ENCODE measurements around the gene VARS2.

DNA sequence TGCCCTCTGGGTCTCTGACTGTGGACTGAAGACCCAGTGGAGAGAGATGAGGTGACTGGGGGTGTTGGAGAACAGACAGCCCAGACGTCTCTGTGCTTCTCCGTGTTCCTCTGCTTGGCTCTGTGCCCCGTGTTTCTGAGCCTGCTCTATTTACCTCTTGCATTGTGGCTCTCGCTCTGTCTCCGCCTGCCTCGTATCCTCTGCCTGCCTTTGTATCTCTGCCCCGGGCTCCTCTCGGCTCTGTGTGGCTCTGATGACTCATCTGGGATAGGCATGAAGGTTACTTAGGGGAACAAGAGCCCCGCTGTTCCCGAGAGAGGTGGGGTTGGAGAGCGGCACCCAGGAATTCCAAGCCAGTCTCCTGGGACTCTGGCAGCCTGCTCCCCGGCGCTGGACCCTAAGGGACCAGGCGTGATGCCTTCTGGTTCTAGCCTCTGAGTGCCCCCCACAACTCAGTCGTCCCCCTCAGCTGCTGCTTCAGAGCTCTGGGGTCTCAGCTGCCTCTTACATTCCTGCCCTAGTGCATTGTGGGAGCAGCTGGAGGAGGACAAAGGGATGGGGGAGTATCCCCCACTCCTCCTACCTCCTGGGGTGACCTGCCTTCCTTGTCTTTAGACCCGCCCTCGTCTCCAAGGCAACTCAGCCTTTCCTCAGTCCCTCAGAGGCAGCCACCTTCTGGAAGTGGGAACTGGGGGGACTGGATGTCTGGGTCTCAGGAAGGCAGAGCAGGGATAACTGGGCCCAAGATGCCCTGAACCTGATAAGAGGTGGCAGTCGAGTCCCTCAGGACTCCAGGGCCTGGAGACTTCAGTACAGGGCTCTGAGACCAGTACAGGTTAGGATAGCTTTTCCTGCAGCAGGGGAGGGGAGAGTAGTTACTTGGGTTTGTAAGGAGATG lies 27.8 kb upstream of the VARS2 start:
- TF ChIP-seq, protein P1, sequence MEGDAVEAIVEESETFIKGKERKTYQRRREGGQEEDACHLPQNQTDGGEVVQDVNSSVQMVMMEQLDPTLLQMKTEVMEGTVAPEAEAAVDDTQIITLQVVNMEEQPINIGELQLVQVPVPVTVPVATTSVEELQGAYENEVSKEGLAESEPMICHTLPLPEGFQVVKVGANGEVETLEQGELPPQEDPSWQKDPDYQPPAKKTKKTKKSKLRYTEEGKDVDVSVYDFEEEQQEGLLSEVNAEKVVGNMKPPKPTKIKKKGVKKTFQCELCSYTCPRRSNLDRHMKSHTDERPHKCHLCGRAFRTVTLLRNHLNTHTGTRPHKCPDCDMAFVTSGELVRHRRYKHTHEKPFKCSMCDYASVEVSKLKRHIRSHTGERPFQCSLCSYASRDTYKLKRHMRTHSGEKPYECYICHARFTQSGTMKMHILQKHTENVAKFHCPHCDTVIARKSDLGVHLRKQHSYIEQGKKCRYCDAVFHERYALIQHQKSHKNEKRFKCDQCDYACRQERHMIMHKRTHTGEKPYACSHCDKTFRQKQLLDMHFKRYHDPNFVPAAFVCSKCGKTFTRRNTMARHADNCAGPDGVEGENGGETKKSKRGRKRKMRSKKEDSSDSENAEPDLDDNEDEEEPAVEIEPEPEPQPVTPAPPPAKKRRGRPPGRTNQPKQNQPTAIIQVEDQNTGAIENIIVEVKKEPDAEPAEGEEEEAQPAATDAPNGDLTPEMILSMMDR (IDR thresholded peaks at IDR 0.05), result no peak
- TF ChIP-seq POLR2A (IDR thresholded peaks at IDR 0.05), result peak in 2 of 3 donors; percentile 47 to 52
